Cardiac muscle cell (in vitro differentiated cells and primary cell): ENCODE results near the gene CCR2. TPM values are rescaled to one million over a fixed set of nuclear protein-coding genes. Genes with fewer than 3 reads are reported as not detected.

Experiments used
- DNase-seq, 2 donors: peaks; one replicate each; pipeline versions ENCODE4 v3.0.0 to v3.0.0-alpha.2; 2010 to 2017; ENCODE audit warnings: low read depth in 1 of 2, low spot score in 1 of 2
- H3K27ac ChIP-seq: fragments of 200-600 bp; sonication (generic); 2 replicates; pipeline ENCODE4 v1.5.1; 2016
- H3K27me3 ChIP-seq: fragments of 200-600 bp; sonication (generic); 2 replicates; pipeline ENCODE4 v1.6.0; 2016; ENCODE audit warnings: control low read depth
- H3K36me3 ChIP-seq: fragments of 200-600 bp; sonication (generic); 2 replicates; pipeline ENCODE4 v1.5.1; 2016; ENCODE audit warnings: control low read depth
- H3K4me1 ChIP-seq: fragments of 200-600 bp; sonication (generic); 2 replicates; pipeline ENCODE4 v1.8.1; 2017; ENCODE audit warnings: low read depth, mild to moderate bottlenecking, mixed run types
- H3K4me3 ChIP-seq: fragments of 200-600 bp; sonication (generic); 2 replicates; pipeline ENCODE4 v1.5.1; 2016; ENCODE audit warnings: mild to moderate bottlenecking
- H3K9me3 ChIP-seq: fragments of 200-600 bp; sonication (generic); 2 replicates; pipeline ENCODE4 v1.5.1; 2017; ENCODE audit warnings: low read depth, mild to moderate bottlenecking, control low read depth
- CTCF ChIP-seq: IDR thresholded peaks from 2 replicates; pipeline ENCODE4 v1.5.1; 2012; ENCODE audit warnings: low read depth, mild to moderate bottlenecking, low read length
- polyA plus RNA-seq: library from polyadenylated mRNA; unstranded; fragments of >200 nt; fragmentation: Nextera tagmentation; extraction: Ambion mirVana; gene quantifications from 2 replicates; pipeline ENCODE4 v1.2.1, GENCODE V29; 2016
- total RNA-seq: library from RNA; depleted of rRNA; stranded (reverse); fragments of >200 nt; gene quantifications from 2 replicates; pipeline ENCODE4 v1.2.3, GENCODE V29; 2016

CCR2 gene
- total and polyA plus RNA-seq, 2 experiments from 2014 or later, result not detected

DNA sequence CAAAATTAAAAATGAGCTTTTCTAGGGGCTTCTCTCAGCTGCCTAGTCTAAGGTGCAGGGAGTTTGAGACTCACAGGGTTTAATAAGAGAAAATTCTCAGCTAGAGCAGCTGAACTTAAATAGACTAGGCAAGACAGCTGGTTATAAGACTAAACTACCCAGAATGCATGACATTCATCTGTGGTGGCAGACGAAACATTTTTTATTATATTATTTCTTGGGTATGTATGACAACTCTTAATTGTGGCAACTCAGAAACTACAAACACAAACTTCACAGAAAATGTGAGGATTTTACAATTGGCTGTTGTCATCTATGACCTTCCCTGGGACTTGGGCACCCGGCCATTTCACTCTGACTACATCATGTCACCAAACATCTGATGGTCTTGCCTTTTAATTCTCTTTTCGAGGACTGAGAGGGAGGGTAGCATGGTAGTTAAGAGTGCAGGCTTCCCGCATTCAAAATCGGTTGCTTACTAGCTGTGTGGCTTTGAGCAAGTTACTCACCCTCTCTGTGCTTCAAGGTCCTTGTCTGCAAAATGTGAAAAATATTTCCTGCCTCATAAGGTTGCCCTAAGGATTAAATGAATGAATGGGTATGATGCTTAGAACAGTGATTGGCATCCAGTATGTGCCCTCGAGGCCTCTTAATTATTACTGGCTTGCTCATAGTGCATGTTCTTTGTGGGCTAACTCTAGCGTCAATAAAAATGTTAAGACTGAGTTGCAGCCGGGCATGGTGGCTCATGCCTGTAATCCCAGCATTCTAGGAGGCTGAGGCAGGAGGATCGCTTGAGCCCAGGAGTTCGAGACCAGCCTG is 17.8 kb downstream of the CCR2 start:
- H3K9me3 ChIP-seq, result no peaks in the 10 kb centered on the region
- H3K27ac ChIP-seq, result no peak overlapping the region
- H3K27me3 ChIP-seq, result peaks cover 8% of the 10 kb centered on the region
- H3K36me3 ChIP-seq, result no peaks in the 10 kb centered on the region
- no peak for DNase-seq
- no peak overlapping the region for H3K4me3 ChIP-seq
- TF ChIP-seq CTCF, result no peak
- H3K4me1 ChIP-seq, result no peaks in the 10 kb centered on the region

DNA sequence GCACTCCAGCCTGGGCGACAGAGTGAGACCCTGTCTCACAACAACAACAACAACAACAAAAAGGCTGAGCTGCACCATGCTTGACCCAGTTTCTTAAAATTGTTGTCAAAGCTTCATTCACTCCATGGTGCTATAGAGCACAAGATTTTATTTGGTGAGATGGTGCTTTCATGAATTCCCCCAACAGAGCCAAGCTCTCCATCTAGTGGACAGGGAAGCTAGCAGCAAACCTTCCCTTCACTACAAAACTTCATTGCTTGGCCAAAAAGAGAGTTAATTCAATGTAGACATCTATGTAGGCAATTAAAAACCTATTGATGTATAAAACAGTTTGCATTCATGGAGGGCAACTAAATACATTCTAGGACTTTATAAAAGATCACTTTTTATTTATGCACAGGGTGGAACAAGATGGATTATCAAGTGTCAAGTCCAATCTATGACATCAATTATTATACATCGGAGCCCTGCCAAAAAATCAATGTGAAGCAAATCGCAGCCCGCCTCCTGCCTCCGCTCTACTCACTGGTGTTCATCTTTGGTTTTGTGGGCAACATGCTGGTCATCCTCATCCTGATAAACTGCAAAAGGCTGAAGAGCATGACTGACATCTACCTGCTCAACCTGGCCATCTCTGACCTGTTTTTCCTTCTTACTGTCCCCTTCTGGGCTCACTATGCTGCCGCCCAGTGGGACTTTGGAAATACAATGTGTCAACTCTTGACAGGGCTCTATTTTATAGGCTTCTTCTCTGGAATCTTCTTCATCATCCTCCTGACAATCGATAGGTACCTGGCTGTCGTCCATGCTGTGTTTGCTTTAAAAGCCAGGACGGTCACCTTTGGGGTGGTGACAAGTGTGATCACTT is 18.8 kb downstream of the CCR2 start:
- Histone ChIP-seq H3K27me3 (peaks cover 8% of the 10 kb centered on the region), H3K4me3 (no peak overlapping the region), H3K27ac (no peak overlapping the region), H3K4me1 (no peaks in the 10 kb centered on the region), H3K9me3 (no peaks in the 10 kb centered on the region), H3K36me3 (no peaks in the 10 kb centered on the region)
- peak; percentile 65 for TF ChIP-seq CTCF
- DNase-seq, result peak; percentile 30 to 51

GRCh38 chr3:46374755-46375154 is 20.8 kb downstream of the CCR2 start:
- H3K9me3 ChIP-seq, result no peaks in the 10 kb centered on the region
- H3K27me3 ChIP-seq, result peaks cover 8% of the 10 kb centered on the region
- no peaks in the 10 kb centered on the region for H3K36me3 ChIP-seq
- no peak for DNase-seq
- no peak overlapping the region for H3K4me3 ChIP-seq
- H3K27ac ChIP-seq, result no peak overlapping the region
- TF ChIP-seq CTCF, result no peak
- H3K4me1 ChIP-seq, result no peaks in the 10 kb centered on the region

GRCh38 chr3:46375218-46375617 is 21.3 kb downstream of the CCR2 start:
- no peaks in the 10 kb centered on the region for H3K4me1 ChIP-seq
- no peaks in the 10 kb centered on the region for H3K9me3 ChIP-seq
- H3K36me3 ChIP-seq, result no peaks in the 10 kb centered on the region
- TF ChIP-seq CTCF, result no peak
- no peak for DNase-seq
- peaks cover 8% of the 10 kb centered on the region for H3K27me3 ChIP-seq
- H3K27ac ChIP-seq, result no peak overlapping the region
- no peak overlapping the region for H3K4me3 ChIP-seq

DNA sequence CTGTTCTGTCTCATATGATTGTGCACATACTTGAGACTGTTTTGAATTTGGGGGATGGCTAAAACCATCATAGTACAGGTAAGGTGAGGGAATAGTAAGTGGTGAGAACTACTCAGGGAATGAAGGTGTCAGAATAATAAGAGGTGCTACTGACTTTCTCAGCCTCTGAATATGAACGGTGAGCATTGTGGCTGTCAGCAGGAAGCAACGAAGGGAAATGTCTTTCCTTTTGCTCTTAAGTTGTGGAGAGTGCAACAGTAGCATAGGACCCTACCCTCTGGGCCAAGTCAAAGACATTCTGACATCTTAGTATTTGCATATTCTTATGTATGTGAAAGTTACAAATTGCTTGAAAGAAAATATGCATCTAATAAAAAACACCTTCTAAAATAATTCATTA is 21.9 kb downstream of the CCR2 start:
- Histone ChIP-seq H3K4me3 (no peak overlapping the region), H3K27ac (no peak overlapping the region), H3K36me3 (no peaks in the 10 kb centered on the region), H3K9me3 (no peaks in the 10 kb centered on the region), H3K27me3 (peaks cover 8% of the 10 kb centered on the region), H3K4me1 (no peaks in the 10 kb centered on the region)
- TF ChIP-seq CTCF, result no peak
- DNase-seq, result no peak
